ENCODE measurements around the gene ORAI2. TPM values are rescaled to one million over a fixed set of nuclear protein-coding genes. Genes with fewer than 3 reads are reported as not detected.

Gene ORAI2
- total and polyA plus RNA-seq, 2 of the 4 experiments (the other 2 are of a cell fraction), result 52.0 to 58.3 TPM

DNA sequence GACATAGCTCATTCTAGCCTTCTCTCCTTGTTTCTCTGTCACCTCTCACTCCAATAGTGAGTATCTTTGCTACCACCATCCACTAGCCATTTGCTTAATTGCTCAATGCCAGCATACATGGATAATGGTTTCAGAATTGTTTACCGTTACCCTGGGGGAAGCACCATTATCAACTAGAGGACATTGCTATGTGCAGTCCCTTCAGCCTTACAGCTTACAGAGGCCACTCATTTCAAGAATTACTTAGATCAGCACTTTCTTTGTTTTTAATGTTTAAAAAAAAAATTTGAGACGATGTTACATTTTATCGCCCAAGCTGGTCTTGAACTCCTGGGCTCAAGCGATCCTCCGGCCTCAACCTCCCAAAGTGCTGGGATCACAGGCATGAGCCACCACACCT, 14.8 kb upstream of the ORAI2 start:
- intact Hi-C loops (cut with micrococcal nuclease), result no loop called here
- no peaks in the 10 kb centered on the region for H3K4me1 ChIP-seq (ENCODE audit: control insufficient read depth, insufficient read depth, low read length)

More for the DNA sequence above, 14.8 kb upstream of the ORAI2 start:
- Histone ChIP-seq H3K27me3 (ENCODE audit: control insufficient read depth, insufficient read depth, low read length) (no peaks in the 10 kb centered on the region), H3K14ac (replicated peaks; ENCODE audit: low read depth, low read length) (no peak overlapping the region), H3K4me2 (ENCODE audit: low read depth, low read length) (no peak overlapping the region), H2AK5ac (ENCODE audit: low read depth, low read length) (no peak overlapping the region), H2AK9ac (replicated peaks; ENCODE audit: low read depth, low read length, poor library complexity) (no peak overlapping the region), H3K56ac (ENCODE audit: extremely low read depth, insufficient read depth, low read length) (no peak overlapping the region), H4K5ac (ENCODE audit: low read depth, low read length) (no peak overlapping the region), H2BK5ac (ENCODE audit: low read depth, low read length, poor library complexity, severe bottlenecking) (no peak overlapping the region), H3K4ac (ENCODE audit: low read depth, low read length) (no peak overlapping the region), H2BK20ac (ENCODE audit: low read depth, low read length) (no peak overlapping the region), H4K20me1 (ENCODE audit: insufficient read depth, low read length) (no peaks in the 10 kb centered on the region; the same call in none of the 2 replicates), H3K23ac (ENCODE audit: low read depth, low read length) (no peak overlapping the region), H3K9ac (ENCODE audit: low read depth, low read length) (no peak overlapping the region), H4K8ac (ENCODE audit: low read depth in 2 of 2, low read length in 2 of 2) (no peak overlapping the region), H3K18ac (ENCODE audit: low read depth, low read length) (no peak overlapping the region), H2AFZ (replicated peaks; ENCODE audit: low read length, poor library complexity) (no peak overlapping the region), H3K4me3 (ENCODE audit: insufficient read depth, low read depth, low read length) (no peak overlapping the region), H3K79me1 (ENCODE audit: low read depth in 1 of 2, low read length in 2 of 2) (peaks cover 20 to 55% of the 10 kb centered on the region in 2 experiments), H2BK120ac (ENCODE audit: low read depth, low read length) (no peak overlapping the region), H3K9me3 (ENCODE audit: control insufficient read depth, insufficient read depth, low read length) (no peaks in the 10 kb centered on the region), H3K9me1 (ENCODE audit: insufficient read depth, low read length) (peaks cover 3% of the 10 kb centered on the region; the same call in 1 of the 2 replicates), H4K91ac (ENCODE audit: insufficient read depth, low read depth, low read length) (no peak overlapping the region), H2BK15ac (ENCODE audit: low read depth, low read length) (no peak overlapping the region), H3K36me3 (ENCODE audit: control insufficient read depth, insufficient read depth, low read length) (peaks cover 44% of the 10 kb centered on the region), H3K27ac (ENCODE audit: insufficient read depth, low read length) (no peak overlapping the region)
- ChIA-PET POLR2A (ENCODE audit: unreplicated experiment) (no interaction called here), CTCF (no interaction called here)
- dilution Hi-C loops (cut with HindIII; ENCODE audit: low sequenced_read_pairs, unreplicated experiment), result no loop called here
- TF ChIP-seq RCOR1 (IDR thresholded peaks at IDR 0.05; ENCODE audit: insufficient replicate concordance, low read length) (no peak), MAFK (IDR thresholded peaks at IDR 0.05; ENCODE audit: low read depth, low read length) (peak; percentile 81)
- ATAC-seq (ENCODE audit: low read depth) (no peak), DNase-seq (no peak)
- no TSS peak for BruUV-seq (replicated peaks)
- in situ Hi-C loops (cut with MboI; ENCODE audit: low sequenced_read_pairs), result no loop called here
- 100% methylated on average over 2 of the region's 5 CpGs; no CpG with 5 or more reads in 1 of the 2 experiments for WGBS, 2 experiments (ENCODE audit: extremely low coverage in 2 of 2, insufficient read length in 1 of 2)

Measured in IMR-90 (cell line).